IMR-90 (cell line): Measurements from ENCODE around the gene IL34. TPM values are rescaled to one million over a fixed set of nuclear protein-coding genes. Genes with fewer than 3 reads are reported as not detected.

Source experiments
- ATAC-seq: fragments of 200-7000 bp; cut with Tn5 transposase; 2 replicates; pipeline ENCODE4 v1.9.1; 2020; ENCODE audit warnings: low read depth, mild to moderate bottlenecking, moderate library complexity
- BruUV-seq: library from RNA; stranded (reverse); fragments of 400-500 nt; replicated peaks from 2 replicates; lab custom pipeline; 2021; lab: Mats Ljungman, UMichigan
- CTCF ChIA-PET: fragments of 300-600 bp; formaldehyde crosslinking; extraction: SDS; loops from one replicate; lab custom pipeline; 2021; ENCODE audit warnings: antibody characterized with exemption; lab: Yijun Ruan, JAX
- POLR2A ChIA-PET: fragments of 300-600 bp; sonication (Branson Sonifier 250); formaldehyde crosslinking; loops from one replicate; lab custom pipeline; 2022; ENCODE audit warnings: antibody characterized with exemption; ENCODE audit not compliant: unreplicated experiment; lab: Charles Lee
- DNase-seq: peaks from one replicate; pipeline ENCODE4 v3.0.0; 2013
- H2AFZ ChIP-seq: replicated peaks from 2 replicates; pipeline ENCODE3; 2013; ENCODE audit warnings: low read length, mild to moderate bottlenecking; ENCODE audit not compliant: poor library complexity
- H2AK5ac ChIP-seq: 2 replicates; pipeline ENCODE4 v1.6.1; 2013; ENCODE audit warnings: low read depth, low read length, inconsistent platforms
- H2AK9ac ChIP-seq: replicated peaks from 2 replicates; pipeline ENCODE3; 2013; ENCODE audit warnings: mild to moderate bottlenecking, low read depth, low read length, moderate library complexity; ENCODE audit not compliant: poor library complexity
- H2BK120ac ChIP-seq: 2 replicates; pipeline ENCODE4 v1.6.1; 2013; ENCODE audit warnings: low read depth, low read length, inconsistent platforms
- H2BK15ac ChIP-seq: 3 replicates; pipeline ENCODE4 v1.6.1; 2013; ENCODE audit warnings: low read depth, low read length, inconsistent platforms
- H2BK20ac ChIP-seq: 2 replicates; pipeline ENCODE4 v1.6.1; 2013; ENCODE audit warnings: low read depth, mild to moderate bottlenecking, inconsistent platforms, low read length, moderate library complexity
- H2BK5ac ChIP-seq: 2 replicates; pipeline ENCODE4 v1.6.1; 2013; ENCODE audit warnings: mild to moderate bottlenecking, low read depth, low read length, inconsistent platforms; ENCODE audit not compliant: poor library complexity, severe bottlenecking
- H3K14ac ChIP-seq: replicated peaks from 2 replicates; pipeline ENCODE4 v1.6.1; 2013; ENCODE audit warnings: low read depth, low read length, inconsistent platforms
- H3K18ac ChIP-seq: 2 replicates; pipeline ENCODE4 v1.6.1; 2013; ENCODE audit warnings: low read depth, low read length, control low read depth
- H3K23ac ChIP-seq: 2 replicates; pipeline ENCODE4 v1.6.1; 2013; ENCODE audit warnings: low read depth, low read length, inconsistent platforms
- H3K27ac ChIP-seq: 2 replicates; pipeline ENCODE4 v1.5.1; 2013; ENCODE audit warnings: mild to moderate bottlenecking, control low read depth, low read length; ENCODE audit not compliant: insufficient read depth
- H3K27me3 ChIP-seq: 2 replicates; pipeline ENCODE4 v1.6.1; 2013; ENCODE audit warnings: low read length; ENCODE audit not compliant: control insufficient read depth, insufficient read depth
- H3K36me3 ChIP-seq: 2 replicates; pipeline ENCODE4 v1.6.1; 2013; ENCODE audit warnings: low read length, mixed read lengths; ENCODE audit not compliant: control insufficient read depth, insufficient read depth
- H3K4ac ChIP-seq: 2 replicates; pipeline ENCODE4 v1.6.1; 2013; ENCODE audit warnings: low read depth, low read length, inconsistent platforms
- H3K4me1 ChIP-seq: 2 replicates; pipeline ENCODE4 v1.6.1; 2013; ENCODE audit warnings: low read length, mixed read lengths; ENCODE audit not compliant: control insufficient read depth, insufficient read depth
- H3K4me2 ChIP-seq: 2 replicates; pipeline ENCODE4 v1.6.1; 2013; ENCODE audit warnings: low read depth, mild to moderate bottlenecking, control low read depth, low read length, moderate library complexity
- H3K4me3 ChIP-seq: 2 replicates; pipeline ENCODE4 v1.5.1; 2013; ENCODE audit warnings: low read depth, mild to moderate bottlenecking, control low read depth, low read length, moderate library complexity; ENCODE audit not compliant: insufficient read depth
- H3K56ac ChIP-seq: 2 replicates; pipeline ENCODE4 v1.6.1; 2013; ENCODE audit warnings: low read length, inconsistent platforms; ENCODE audit not compliant: insufficient read depth; ENCODE audit errors: extremely low read depth
- H3K79me1 ChIP-seq, 2 experiments: 2 replicates each; pipeline ENCODE4 v1.6.1; 2013; ENCODE audit warnings: low read length in 2 of 2, inconsistent platforms in 1 of 2, low read depth in 1 of 2
- H3K9ac ChIP-seq: 2 replicates; pipeline ENCODE4 v1.6.1; 2013; ENCODE audit warnings: low read depth, low read length, control low read depth
- H3K9me1 ChIP-seq: 2 replicates; pipeline ENCODE4 v1.6.1; 2013; ENCODE audit warnings: low read length, inconsistent platforms; ENCODE audit not compliant: insufficient read depth
- H3K9me3 ChIP-seq: 2 replicates; pipeline ENCODE4 v1.6.1; 2013; ENCODE audit warnings: low read length; ENCODE audit not compliant: control insufficient read depth, insufficient read depth
- H4K20me1 ChIP-seq: 2 replicates; pipeline ENCODE4 v1.6.1; 2013; ENCODE audit warnings: low read length, inconsistent platforms; ENCODE audit not compliant: insufficient read depth
- H4K5ac ChIP-seq: 2 replicates; pipeline ENCODE4 v1.6.1; 2013; ENCODE audit warnings: mild to moderate bottlenecking, low read depth, low read length, control low read depth
- H4K8ac ChIP-seq, 2 experiments: 2 replicates each; pipeline ENCODE4 v1.6.1; 2013; ENCODE audit warnings: low read depth in 2 of 2, low read length in 2 of 2, control low read depth in 1 of 2, inconsistent platforms in 1 of 2
- H4K91ac ChIP-seq: 2 replicates; pipeline ENCODE4 v1.6.1; 2013; ENCODE audit warnings: low read depth, low read length, inconsistent platforms; ENCODE audit not compliant: insufficient read depth
- CEBPB ChIP-seq: IDR thresholded peaks from 2 replicates; pipeline ENCODE4 v1.6.1; 2012; ENCODE audit warnings: low read depth, low read length, improper control_type of control experiment
- CHD1 ChIP-seq: IDR thresholded peaks from 2 replicates; pipeline ENCODE4 v1.6.1; 2012; ENCODE audit warnings: low read depth, low read length, improper control_type of control experiment
- ELK1 ChIP-seq: fragments of 150-350 bp; IDR thresholded peaks from 2 replicates; pipeline ENCODE4 v1.6.1; 2016; ENCODE audit warnings: low read depth, mild to moderate bottlenecking, low read length, moderate library complexity, borderline replicate concordance
- MAZ ChIP-seq: IDR thresholded peaks from 2 replicates; pipeline ENCODE4 v1.6.1; 2012; ENCODE audit warnings: low read depth, mild to moderate bottlenecking, low read length, improper control_type of control experiment, moderate library complexity, borderline replicate concordance
- NFE2L2 ChIP-seq: fragments of 150-350 bp; IDR thresholded peaks from 2 replicates; pipeline ENCODE4 v1.6.1; 2016; ENCODE audit warnings: low read depth, mild to moderate bottlenecking, low read length
- WGBS, 2 experiments: methylation state at CpG; one replicate each; pipeline versions ENCODE4 v1.1.5 to v1.1.7; 2013; ENCODE audit warnings: missing lambda C conversion rate in 2 of 2; ENCODE audit not compliant: insufficient read length in 1 of 2; ENCODE audit errors: extremely low coverage in 2 of 2; 5-methylcytosine and 5-hydroxymethylcytosine counted together
- dilution Hi-C: fragments of 300-500 bp; cut with HindIII; formaldehyde crosslinking; loops from one replicate; pipeline ENCODE4 v1.14.3; 2018; ENCODE audit warnings: low sequenced_read_pairs; ENCODE audit not compliant: unreplicated experiment
- in situ Hi-C: fragments of 300-500 bp; cut with MboI; formaldehyde crosslinking; loops from 3 replicates; pipeline ENCODE4 v1.14.3; 2019; ENCODE audit warnings: low sequenced_read_pairs, inconsistent platforms, mixed read lengths
- intact Hi-C: fragments of 100-400 bp; cut with micrococcal nuclease; formaldehyde crosslinking; loops from 2 replicates; pipeline ENCODE4 v1.10.0; 2022
- polyA plus RNA-seq, 3 experiments: library from polyadenylated mRNA; depleted of rRNA; stranded (reverse); fragments of >200 nt; gene quantifications; 2 replicates each; pipeline ENCODE4 v1.2.3, GENCODE V29; 2012; ENCODE audit warnings: low replicate concordance in 1 of 3
- total RNA-seq: library from RNA; depleted of rRNA; stranded (reverse); fragments of >200 nt; gene quantifications from 2 replicates; pipeline ENCODE4 v1.2.3, GENCODE V29; 2012

The IL34 gene
- total and polyA plus RNA-seq, 2 of the 4 experiments (the other 2 are of a cell fraction), result 1.3 to 2.5 TPM

DNA sequence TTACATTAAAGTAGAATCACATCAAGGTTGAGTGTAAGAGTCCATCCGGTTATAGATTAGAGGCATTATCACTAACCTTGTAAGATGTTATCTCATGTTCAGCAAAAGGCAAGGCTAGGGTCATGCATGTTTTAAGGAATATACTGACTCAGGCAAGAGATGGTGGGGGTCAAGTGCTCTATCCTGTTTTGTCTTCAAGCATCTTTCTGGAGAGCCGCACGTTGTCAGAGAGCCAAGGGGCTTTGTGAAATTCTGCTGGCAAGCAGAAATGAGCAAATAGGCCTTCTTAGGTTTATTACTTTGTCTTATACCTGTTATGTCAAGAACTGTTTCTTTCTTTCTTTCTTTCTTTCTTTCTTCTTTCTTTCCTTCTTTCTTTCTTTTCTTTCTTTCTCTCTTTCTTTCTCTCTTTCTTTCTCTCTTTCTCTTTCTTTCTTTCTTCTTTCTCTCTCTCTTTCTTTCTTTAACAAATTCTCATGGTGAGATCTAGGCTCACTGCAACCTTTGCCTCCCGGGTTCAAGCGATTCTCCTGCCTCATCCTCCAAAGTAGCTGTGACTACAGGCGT lies 47.3 kb upstream of the IL34 start:
- H3K4me1 ChIP-seq, result no peaks in the 10 kb centered on the region
- H2AFZ ChIP-seq, result no peak overlapping the region
- DNase-seq (no peak), ATAC-seq (no peak)
- no peak overlapping the region for H4K5ac ChIP-seq
- no peak overlapping the region for H3K27ac ChIP-seq
- POLR2A ChIA-PET, result no interaction called here
- no peak overlapping the region for H3K23ac ChIP-seq
- H4K8ac ChIP-seq, result no peak overlapping the region
- no peak overlapping the region for H3K4me3 ChIP-seq
- no peak overlapping the region for H2BK5ac ChIP-seq
- no peaks in the 10 kb centered on the region for H3K79me1 ChIP-seq
- H3K9me1 ChIP-seq, result no peaks in the 10 kb centered on the region
- in situ Hi-C loops, result no loop called here
- no peaks in the 10 kb centered on the region for H3K36me3 ChIP-seq
- no peak overlapping the region for H2BK20ac ChIP-seq
- H3K9me3 ChIP-seq, result no peaks in the 10 kb centered on the region
- no peak overlapping the region for H3K14ac ChIP-seq
- intact Hi-C loops, result no loop called here
- no peak overlapping the region for H2BK120ac ChIP-seq
- no peak overlapping the region for H2AK5ac ChIP-seq
- no peak overlapping the region for H2BK15ac ChIP-seq
- no peak overlapping the region for H3K18ac ChIP-seq
- no peak overlapping the region for H3K4me2 ChIP-seq
- WGBS, 2 experiments, result no CpG with 5 or more reads among the region's 6 CpGs
- H3K56ac ChIP-seq, result no peak overlapping the region
- dilution Hi-C loops, result no loop called here
- CTCF ChIA-PET, result interaction anchor here (1.2 kb wide), 1 partner anchor 39 kb away, joined by 5 read pairs; no protein-coding TSS in a partner anchor
- H4K91ac ChIP-seq, result no peak overlapping the region
- H3K9ac ChIP-seq, result no peak overlapping the region
- TF ChIP-seq MAZ (no peak), NFE2L2 (no peak), ELK1 (no peak), CHD1 (no peak), CEBPB (no peak)
- peaks cover 5% of the 10 kb centered on the region for H3K27me3 ChIP-seq
- BruUV-seq, result no TSS peak
- H2AK9ac ChIP-seq, result no peak overlapping the region
- H3K4ac ChIP-seq, result no peak overlapping the region
- H4K20me1 ChIP-seq, result no peaks in the 10 kb centered on the region
